ENCODE results near the gene CXCR2. TPM values are rescaled to one million over a fixed set of nuclear protein-coding genes. Genes with fewer than 3 reads are reported as not detected.
A peak's percentile ranks its signal among the peaks of the same experiment; 100 is the strongest.

CXCR2 gene
- total RNA-seq: under 1 TPM; 0.22 to 0.27 TPM

- peak; percentile 56 for ATAC-seq
These were observed at the start of gene CXCR2 for GRCh38 chr2:218125626-218126080. Gene CXCR2, plus strand, starts transcription at chr2:218126028. Its CDS starts 8,774 bp downstream, at chr2:218134802.

GRCh38 chr2:218077464-218078216 is 48.2 kb upstream of the CXCR2 start:
- Mint-ChIP-seq H3K4me3 (no peak overlapping the region), H3K36me3 (ENCODE audit: low read depth) (no peaks in the 10 kb centered on the region), H3K9me3 (no peaks in the 10 kb centered on the region), H3K27me3 (peaks cover 5% of the 10 kb centered on the region), H3K4me1 (ENCODE audit: low read depth) (no peaks in the 10 kb centered on the region), H3K27ac (no peak overlapping the region)
- ATAC-seq (no peak), DNase-seq (no peak)
- ChIA-PET POLR2A (no interaction called here), CTCF (interaction anchor here (1.2 to 2.5 kb wide), 2 partner anchors 9 to 90 kb away, joined by 3 to 13 read pairs; partner anchors contain the start of gene RUFY4)
- intact Hi-C loops (cut with micrococcal nuclease): no loop called here
- TF ChIP-seq CTCF (IDR thresholded peaks at IDR 0.05): no peak

More at GRCh38 chr2:218125626-218126080, at the start of gene CXCR2:
- Mint-ChIP-seq H3K36me3 (ENCODE audit: low read depth) (no peaks in the 10 kb centered on the region), H3K4me1 (ENCODE audit: low read depth) (peaks cover 8% of the 10 kb centered on the region), H3K4me3 (no peak within 1 kb of the TSS), H3K27me3 (peaks cover 10% of the 10 kb centered on the region), H3K9me3 (peaks cover 10% of the 10 kb centered on the region), H3K27ac (no peak within 1 kb of the TSS)
- ChIA-PET CTCF (no interaction called here), POLR2A (no interaction called here)
- DNase-seq: peak; percentile 10
- TF ChIP-seq CTCF (IDR thresholded peaks at IDR 0.05): no peak
- intact Hi-C loops (cut with micrococcal nuclease): no loop called here

DNA sequence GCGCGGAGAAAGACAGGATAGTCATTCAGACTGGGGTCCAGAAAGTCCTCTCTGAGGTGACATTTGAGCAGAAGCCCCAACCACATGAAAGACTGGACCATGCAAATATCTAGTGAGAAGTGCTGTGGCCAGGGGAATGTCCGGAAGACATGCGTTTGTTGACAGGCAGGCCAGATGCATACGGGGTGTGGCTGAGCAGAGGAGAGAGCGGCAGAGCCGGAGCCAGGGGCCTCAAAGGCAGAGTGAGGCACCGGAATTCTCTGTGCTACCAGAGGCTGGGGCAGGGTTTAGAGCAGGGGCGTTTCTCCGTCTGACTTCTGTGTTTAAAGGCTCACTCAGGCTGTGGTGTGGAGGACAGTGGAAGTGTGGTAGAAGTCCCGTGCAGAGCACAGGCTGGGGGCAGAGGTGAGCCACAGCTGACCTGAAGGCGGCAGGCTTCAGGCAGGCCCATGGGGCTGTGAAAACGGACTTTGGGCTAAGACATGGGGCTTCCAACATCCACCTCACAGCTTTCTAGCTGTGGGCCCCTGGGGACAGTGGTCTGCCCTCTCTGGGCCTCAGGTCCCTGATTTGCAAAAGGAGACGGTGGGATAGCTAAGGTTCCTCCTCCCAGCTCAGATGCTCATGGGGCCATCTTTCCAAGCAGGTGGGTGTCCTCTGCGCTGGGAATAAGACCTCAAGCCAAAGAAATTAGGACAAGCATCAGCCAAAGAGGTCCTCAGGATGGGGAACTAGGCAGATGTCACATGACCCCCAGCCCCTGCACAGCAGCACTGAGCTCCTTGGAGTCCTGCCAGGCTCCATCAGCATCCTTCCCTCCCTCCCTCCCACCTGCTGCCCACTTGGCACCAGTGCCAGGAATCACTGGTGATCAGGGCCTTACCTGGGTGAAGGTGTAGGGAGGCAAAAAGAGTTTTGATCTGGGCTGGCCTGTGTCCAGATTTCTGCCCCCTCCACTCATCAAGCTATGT is 45.6 kb upstream of the CXCR2 start:
- intact Hi-C loops (cut with micrococcal nuclease): no loop called here
- POLR2A ChIA-PET: no interaction called here
- peaks cover 5% of the 10 kb centered on the region for H3K27me3 Mint-ChIP-seq
- H3K27ac Mint-ChIP-seq: no peak overlapping the region
- ATAC-seq (no peak), DNase-seq (no peak)
- H3K4me3 Mint-ChIP-seq: no peak overlapping the region
- no peaks in the 10 kb centered on the region for H3K36me3 Mint-ChIP-seq (ENCODE audit: low read depth)
- CTCF ChIA-PET: interaction anchor here (1.1 to 2.5 kb wide), 4 partner anchors 11 to 193 kb away, joined by 3 to 13 read pairs (median 4); partner anchors contain the start of gene RUFY4
- no peaks in the 10 kb centered on the region for H3K4me1 Mint-ChIP-seq (ENCODE audit: low read depth)
- no peaks in the 10 kb centered on the region for H3K9me3 Mint-ChIP-seq
- TF ChIP-seq CTCF (IDR thresholded peaks at IDR 0.05): no peak

- no peak for TF ChIP-seq CTCF (IDR thresholded peaks at IDR 0.05)
- no peak for ATAC-seq
- Mint-ChIP-seq H3K4me3 (no peak overlapping the region), H3K9me3 (peaks cover 1% of the 10 kb centered on the region), H3K36me3 (ENCODE audit: low read depth) (no peaks in the 10 kb centered on the region), H3K27ac (no peak overlapping the region), H3K4me1 (ENCODE audit: low read depth) (no peaks in the 10 kb centered on the region), H3K27me3 (peaks cover 5% of the 10 kb centered on the region)
- intact Hi-C loops (cut with micrococcal nuclease): no loop called here
- ChIA-PET CTCF (interaction anchor here (1.1 to 2.2 kb wide), 3 partner anchors 12 to 194 kb away, joined by 3 to 6 read pairs (median 3); partner anchors contain the start of gene RUFY4), POLR2A (no interaction called here)
- no peak for DNase-seq
These were observed 44.8 kb upstream of the CXCR2 start for GRCh38 chr2:218081063-218081462.
